GF-D8 (cell line): Measurements from ENCODE around the gene TXN2.
A peak's percentile ranks its signal among the peaks of the same experiment; 100 is the strongest.

Experiments used
- DNase-seq: peaks from one replicate; lab custom pipeline; 2025; lab: John Stamatoyannopoulos, UW

TXN2 gene

GRCh38 chr22:36486619-36487384 lies 5.4 kb upstream of the TXN2 start:
- no peak for DNase-seq

- DNase-seq = no peak
These were observed 473 bp downstream of the TXN2 start for GRCh38 chr22:36480941-36481392.

GRCh38 chr22:36478966-36479365 lies 2.5 kb downstream of the TXN2 start:
- DNase-seq = no peak

- DNase-seq = no peak
These were observed 6.1 kb downstream of the TXN2 start for GRCh38 chr22:36475341-36475740.

- DNase-seq = no peak
These were observed 8.8 kb downstream of the TXN2 start for GRCh38 chr22:36472689-36473088.

GRCh38 chr22:36471341-36471821 lies 10.1 kb downstream of the TXN2 start:
- no peak for DNase-seq

GRCh38 chr22:36470994-36471331 lies 10.5 kb downstream of the TXN2 start:
- DNase-seq = no peak

GRCh38 chr22:36470162-36470993 lies 11.1 kb downstream of the TXN2 start:
- peak; percentile 55 for DNase-seq

- DNase-seq = no peak
These were observed 12.2 kb downstream of the TXN2 start for GRCh38 chr22:36469094-36469710.

GRCh38 chr22:36467946-36468345 lies 13.5 kb downstream of the TXN2 start:
- peak; percentile 82 for DNase-seq

GRCh38 chr22:36467042-36467810 lies 14.2 kb downstream of the TXN2 start:
- no peak for DNase-seq

GRCh38 chr22:36466258-36466657 lies 15.2 kb downstream of the TXN2 start:
- DNase-seq = no peak

GRCh38 chr22:36465232-36466021 lies 16.0 kb downstream of the TXN2 start:
- no peak for DNase-seq

- DNase-seq = no peak
These were observed 16.7 kb downstream of the TXN2 start for GRCh38 chr22:36464715-36465231.

GRCh38 chr22:36463783-36464184 lies 17.7 kb downstream of the TXN2 start:
- no peak for DNase-seq

- DNase-seq = no peak
These were observed 19.5 kb downstream of the TXN2 start for GRCh38 chr22:36461665-36462649.

- no peak for DNase-seq
These were observed 21.2 kb downstream of the TXN2 start for GRCh38 chr22:36460202-36460601.

GRCh38 chr22:36457688-36458450 lies 23.6 kb downstream of the TXN2 start:
- DNase-seq = peak; percentile 21

GRCh38 chr22:36456464-36456845 lies 25.0 kb downstream of the TXN2 start:
- no peak for DNase-seq
